GM20431 (cell line): Measurements from ENCODE around the gene DUOX1.

Experiments
- in situ Hi-C: fragments of 300-500 bp; cut with MseI, MboI; formaldehyde crosslinking; loops from one replicate; pipeline ENCODE4 v1.15.0; 2020; ENCODE audit warnings: low sequenced_read_pairs; ENCODE audit not compliant: unreplicated experiment

Gene DUOX1

DNA sequence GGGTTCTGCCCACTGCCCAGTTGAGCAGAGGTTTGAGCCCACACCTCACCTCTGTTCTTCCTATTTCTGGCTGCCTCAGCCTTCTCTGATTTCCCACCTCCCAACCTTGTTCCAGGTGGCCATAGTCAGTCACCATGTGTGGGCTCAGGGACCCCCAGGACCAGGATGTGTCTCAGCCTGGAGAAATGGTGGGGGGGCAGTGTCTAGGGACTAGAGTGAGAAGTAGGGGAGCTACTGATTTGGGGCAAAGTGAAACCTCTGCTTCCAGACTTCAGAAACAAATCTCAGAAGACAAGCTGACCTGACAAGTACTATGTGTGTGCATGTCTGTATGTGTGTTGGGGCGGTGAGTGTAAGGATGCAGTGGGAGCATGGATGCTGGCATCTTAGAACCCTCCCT is 35.1 kb downstream of the DUOX1 start:
- in situ Hi-C loops: no loop called here

DNA sequence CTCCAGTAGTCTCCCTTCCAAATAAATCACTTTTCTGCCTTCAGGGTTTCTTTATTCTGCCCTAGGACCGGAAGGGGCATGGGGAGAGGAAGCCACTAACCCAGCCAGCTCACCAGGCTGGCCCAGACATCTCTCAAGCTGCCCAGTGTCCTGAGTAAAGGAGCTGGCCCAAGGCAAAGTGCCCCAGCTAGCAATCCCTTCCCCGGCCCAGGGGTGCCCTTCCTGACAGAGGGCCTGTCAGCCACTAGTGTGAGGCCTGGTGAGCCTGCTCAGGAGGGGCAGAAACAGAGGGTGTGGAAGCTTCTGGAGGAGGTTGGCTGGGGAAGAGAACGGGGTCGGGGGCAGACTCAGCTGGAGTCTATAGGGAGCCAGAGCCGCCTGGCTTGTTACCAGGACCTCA is 35.7 kb downstream of the DUOX1 start:
- in situ Hi-C loops: no loop called here

DNA sequence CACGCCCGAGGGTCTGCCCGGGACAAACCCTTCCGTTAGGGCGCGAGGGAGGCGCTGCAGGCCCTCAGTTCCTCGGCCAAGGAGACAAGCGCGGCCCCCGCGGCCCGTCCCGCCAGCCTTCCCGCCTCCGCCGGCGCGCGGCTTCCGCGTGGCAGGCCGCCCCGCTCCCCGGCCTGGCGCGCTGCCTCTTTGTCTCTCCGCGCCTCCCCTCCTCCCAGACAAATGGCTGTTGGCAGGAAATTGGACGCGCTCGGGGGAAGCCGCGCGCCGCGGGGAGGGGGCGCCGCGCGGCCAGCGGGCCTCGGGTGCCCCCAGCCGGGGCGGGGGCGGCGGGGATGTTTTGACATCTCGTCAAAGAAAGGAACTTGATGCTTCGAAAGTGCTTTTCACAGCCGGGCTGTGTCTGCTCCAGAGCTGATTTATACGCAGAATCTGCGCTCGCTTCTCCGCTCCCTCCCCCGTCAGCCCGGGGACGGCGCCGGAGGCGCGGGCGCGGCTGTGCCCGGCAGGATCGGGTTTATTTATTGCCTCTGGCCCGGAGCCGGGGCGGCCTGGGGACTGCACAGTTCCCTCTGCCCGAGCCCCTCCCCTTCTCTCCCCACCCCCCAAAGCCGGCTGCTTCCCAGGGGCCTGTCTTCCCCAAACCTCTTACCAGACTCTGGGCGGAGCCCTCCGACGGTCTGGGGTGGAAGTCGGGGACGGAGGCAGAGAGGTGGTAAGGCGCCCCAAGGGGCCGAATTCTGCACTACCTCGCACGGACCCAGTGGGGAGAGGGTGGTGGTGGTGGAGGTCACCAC is 37.2 kb downstream of the DUOX1 start:
- in situ Hi-C loops: no loop called here

DNA sequence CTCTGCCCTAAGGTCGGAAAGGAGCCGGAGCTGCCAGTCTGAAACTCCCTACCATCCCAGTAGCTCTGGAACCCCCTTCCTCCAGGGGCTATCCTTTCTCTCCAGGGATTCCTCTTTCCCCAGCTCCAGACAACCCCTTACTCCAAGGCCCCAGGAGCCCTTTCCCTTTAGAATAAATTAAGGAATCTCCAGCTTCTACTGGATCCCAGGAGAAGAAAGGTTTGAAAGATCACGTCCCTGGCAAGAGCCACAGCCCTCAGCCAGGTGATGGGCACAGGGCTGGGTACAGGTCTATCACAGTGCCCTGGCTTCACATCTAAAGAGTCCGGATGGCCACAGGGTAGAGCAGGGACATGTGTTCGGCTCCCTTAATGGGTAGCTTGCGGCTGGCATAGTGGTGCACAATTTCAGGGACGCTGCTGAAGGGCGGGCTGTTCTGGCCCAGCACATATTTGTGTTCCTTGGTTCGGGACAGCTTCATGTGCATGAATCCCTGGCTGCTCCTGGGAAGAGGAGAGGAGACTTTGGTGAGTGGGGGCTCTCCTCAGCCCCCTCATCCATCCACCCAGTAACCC is 37.9 kb downstream of the DUOX1 start:
- in situ Hi-C loops: no loop called here

DNA sequence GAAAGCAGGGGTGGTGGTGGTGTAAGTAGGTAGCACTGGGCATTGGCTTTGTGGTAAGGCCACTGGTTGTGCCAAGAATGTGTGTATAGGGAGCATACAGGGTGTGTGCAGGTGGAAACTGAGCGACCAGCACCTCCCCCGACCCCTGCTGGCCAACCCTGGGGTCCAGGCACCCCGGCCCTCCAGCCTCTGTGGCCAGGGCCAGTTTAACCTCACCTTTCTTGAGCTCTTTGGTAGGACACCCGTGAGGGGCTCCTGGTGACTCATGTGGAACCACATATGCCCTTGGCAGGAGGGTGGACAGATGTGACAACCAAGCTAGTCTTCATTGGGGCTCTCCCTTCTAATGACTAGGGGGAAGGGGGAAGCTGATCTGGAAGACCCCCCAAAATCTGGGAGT is 38.5 kb downstream of the DUOX1 start:
- in situ Hi-C loops: no loop called here

DNA sequence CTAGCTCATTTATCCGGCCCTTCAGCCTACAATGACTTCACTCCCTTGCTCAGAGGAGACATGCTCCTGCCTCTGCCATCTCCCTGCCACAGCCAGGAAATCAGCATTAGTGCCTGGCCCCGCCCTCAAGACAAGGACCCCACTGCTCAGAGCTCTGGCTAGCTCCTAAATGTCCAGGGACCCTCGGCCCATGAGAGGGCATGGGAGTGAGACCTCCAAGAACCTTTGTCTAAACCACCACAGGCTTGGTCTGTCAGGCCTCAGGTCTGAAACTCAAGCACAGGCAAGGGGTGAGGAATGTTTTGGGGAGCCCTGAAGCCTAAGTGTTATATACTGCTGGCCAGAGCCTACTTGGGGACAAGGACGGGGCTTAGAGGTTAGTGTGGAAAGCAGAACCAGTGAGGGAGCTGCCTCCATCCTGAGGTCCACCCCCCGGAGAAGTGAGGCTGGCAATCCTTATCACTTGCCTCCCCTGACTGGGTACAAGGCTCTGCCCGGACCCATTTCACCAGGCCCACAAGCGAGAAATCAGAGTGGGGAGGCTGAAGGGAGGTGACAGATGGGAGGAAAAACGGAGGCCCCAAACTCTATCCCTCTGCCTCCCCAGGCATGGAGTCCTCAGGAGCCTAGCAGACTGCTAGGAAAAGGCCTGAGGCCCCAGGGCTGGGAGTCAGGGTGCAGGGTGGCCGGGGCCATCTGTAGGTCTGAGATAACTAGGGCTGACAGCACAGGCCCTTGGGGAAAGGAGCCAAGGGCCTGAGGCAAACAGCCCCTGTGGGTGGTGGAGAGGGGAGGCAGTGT is 39.2 kb downstream of the DUOX1 start:
- in situ Hi-C loops: no loop called here

DNA sequence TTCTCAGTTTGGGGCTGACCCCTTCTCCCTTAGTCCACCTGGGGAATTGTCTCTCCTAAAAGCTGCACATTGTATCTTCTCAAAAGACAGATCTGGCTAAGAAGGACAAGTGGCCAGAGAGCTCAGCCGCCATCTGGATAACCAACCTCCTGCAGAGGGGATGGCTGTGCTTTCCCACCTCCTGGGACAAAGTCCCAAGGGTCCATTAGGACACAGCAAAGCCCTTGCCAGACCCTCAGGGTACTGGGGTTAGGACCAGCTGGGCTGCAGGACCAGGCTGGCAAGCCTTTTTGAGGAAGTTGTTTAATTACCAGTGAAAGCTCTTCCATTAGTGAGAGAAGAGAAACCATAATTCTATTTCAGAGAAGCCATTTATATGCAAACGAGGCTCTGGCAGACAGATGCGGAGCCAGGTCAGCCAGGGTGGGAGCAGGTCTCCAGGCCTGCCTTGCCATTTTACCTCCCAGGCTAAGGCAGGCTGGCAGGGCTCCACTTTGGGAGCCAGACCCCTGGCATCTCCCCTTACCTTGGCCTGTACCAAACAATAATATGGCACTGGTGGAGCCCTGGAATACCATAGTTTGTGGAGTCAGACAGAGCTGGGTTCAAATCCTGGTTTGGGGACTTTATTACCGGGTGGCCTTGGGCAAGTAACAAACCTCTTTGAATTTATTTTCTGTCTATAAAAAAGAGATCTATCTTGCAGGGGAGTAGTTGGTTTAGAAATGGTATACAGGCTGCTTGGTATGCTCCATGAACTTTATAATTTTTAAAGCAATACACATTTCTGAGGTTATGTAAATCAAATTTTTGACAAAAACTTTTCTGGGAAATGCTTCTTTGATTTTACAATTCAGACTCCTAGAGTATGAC is 40.0 kb downstream of the DUOX1 start:
- in situ Hi-C loops: no loop called here

DNA sequence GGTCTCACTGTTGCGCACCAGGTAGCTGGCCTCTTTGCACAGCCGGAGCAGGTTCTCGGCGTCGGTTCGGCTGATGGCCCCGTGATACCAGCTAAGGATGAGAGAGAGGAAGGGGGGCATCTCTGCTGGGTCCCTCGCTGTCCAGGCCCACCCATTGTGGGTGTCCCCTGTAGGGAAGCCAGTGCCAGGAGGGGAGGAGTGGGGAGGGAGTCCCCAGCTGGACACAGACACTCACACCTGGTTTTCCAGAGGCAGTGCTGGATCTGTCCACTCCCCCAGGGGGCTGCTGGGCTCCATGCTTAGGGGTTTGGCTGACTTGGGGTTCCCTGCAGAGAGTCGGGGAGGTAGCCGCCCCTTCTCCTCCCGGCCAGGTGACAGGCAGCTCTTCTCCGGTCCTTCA is 42.1 kb downstream of the DUOX1 start:
- in situ Hi-C loops: no loop called here

DNA sequence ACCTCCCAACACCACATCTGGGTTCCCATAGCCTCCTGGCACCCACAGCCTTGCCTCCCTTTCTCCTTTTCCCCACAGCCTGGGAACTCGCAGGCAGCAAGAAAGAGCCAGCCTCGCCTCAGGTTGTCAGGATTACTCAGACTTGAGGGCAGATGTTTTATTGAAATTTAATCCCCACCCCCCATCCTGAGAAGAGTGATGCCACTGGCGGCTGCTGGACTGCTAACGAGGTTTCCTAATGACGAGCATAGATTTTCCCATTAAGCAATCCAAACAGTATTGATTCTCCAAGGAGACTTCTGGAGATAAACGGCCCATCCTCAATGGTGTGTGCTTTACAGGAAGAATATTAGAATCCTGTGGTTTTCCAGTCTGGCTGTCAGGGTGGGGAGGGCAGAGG is 44.3 kb downstream of the DUOX1 start:
- in situ Hi-C loops: no loop called here

DNA sequence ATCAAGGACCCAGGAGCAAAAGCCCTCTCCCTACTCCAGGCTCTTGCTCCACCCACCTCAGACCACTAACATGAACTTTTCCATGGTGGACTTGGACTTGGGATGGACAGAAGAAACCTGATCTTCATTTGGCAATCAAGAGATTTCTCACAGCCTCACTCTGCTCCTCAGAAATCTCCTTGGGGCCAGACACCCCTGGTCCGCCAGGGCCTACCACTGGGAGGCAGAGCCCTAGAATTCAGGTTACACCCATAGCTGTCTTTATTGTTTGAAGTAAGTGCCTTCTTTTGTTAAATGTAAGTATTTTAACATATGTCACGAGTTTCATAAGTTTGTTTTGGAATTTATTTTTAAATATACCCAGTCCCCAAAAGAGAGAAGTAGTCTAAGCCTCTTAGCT is 44.8 kb downstream of the DUOX1 start:
- in situ Hi-C loops: no loop called here

DNA sequence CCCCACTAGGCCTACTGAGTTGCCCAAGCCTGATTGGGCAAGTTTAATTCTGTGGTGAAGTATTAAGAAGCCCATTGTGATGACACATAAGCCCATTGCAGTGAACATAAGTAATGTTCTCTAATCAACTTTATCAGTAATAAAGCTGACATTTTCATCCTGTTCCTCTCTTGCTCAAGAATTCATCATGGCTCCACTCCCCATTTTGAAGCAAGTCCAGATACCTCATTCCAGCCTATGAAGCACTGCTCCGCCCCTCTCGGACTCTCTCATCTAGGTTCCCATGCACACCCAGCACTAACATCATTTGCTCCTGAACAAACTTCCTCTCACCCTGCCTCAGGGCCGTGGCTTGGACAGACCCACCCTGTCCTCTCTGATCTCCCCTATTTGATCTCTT is 47.5 kb downstream of the DUOX1 start:
- in situ Hi-C loops: no loop called here

DNA sequence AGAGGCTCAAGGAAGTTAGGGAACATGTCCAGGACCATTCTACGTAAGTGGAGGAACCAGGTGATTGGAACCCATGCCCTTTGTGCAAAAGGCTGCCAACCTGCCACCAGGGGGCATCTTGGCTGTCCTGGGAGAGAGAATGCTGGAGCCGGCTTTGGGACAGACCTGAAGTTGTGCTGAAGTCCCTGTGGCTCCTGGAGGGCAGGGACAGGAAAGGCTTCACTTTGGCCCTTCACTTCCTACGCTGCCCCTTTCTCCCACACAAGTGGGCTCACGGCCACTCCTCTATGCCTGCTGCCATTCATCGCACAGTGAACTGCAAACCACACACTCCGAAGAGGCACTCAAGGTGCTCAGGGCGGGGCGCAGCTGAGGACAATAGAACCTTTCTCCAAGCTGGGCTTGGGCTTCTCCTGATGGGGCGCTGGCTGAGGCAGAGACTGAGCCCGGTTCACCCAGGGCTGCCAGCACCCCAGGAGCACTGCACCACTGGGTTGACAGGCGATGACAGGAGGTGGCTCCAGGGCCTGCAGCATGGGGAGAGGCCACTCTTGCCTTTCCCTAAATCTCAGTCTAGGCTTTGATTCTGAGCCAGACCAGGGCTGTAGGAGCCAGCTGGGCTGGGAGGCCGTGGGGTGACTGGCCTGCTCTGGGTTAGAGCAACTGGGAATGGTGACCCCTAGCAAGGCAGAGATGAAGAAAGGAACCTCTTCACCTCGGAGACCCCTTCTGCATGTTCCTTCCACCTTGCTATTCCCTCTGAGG is 49.6 kb downstream of the DUOX1 start:
- in situ Hi-C loops: no loop called here

DNA sequence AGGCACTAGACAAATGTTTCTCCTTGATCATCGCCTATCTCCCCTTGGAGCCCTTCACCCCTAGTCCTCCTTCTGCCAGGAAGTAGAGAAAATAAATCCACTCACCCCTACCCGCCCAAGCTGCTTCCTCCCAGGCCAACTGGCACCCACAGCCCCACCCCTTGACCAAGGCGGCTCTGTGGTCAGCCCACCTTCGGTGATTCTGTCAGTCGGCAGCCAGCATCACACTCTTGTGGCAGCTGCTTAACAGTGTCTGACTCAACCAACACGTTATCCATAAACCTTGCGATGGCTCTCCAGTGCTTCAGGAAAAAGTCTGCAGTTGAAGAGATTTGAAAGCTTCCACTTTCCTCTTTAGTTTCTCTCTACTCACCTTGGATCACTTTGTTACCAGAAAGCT is 50.4 kb downstream of the DUOX1 start:
- in situ Hi-C loops: no loop called here

DNA sequence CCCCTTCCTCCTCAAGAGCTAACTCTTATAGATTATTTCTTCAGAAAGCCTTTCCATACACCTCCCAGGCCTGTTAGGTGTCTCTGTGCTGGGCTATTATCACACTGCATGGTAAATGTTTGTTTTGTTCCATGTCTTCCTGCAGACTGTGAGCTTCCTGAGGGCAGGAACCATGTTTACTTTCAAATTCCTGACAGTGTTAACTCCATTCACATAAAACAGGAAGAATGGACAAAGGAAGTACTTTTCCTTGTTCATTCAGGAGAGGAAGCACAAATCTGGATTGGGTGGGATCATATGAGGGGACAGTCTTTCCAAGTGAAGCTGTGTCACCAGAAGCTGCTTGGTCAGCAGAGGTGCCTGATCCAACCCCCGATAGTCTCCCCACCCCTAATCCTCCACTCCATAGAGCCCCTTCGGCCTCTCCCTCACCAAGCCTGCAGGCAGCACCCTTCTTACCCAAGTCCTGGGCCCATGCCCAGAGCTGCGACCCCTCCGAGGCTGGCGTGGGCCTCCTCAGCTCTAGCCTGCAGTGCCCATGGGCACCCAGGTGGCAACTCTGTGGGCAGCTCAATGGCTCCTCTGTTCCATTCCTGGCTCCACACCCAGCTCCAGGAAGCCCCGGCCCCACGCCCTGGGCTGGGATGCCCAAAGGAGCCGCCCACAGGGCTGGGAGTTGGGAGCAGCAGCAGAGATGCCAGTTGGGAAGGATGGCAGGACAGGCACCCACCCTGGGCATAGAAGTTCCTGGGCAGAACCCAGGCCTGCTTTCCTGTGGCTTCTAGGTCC is 51.0 kb downstream of the DUOX1 start:
- in situ Hi-C loops: no loop called here

DNA sequence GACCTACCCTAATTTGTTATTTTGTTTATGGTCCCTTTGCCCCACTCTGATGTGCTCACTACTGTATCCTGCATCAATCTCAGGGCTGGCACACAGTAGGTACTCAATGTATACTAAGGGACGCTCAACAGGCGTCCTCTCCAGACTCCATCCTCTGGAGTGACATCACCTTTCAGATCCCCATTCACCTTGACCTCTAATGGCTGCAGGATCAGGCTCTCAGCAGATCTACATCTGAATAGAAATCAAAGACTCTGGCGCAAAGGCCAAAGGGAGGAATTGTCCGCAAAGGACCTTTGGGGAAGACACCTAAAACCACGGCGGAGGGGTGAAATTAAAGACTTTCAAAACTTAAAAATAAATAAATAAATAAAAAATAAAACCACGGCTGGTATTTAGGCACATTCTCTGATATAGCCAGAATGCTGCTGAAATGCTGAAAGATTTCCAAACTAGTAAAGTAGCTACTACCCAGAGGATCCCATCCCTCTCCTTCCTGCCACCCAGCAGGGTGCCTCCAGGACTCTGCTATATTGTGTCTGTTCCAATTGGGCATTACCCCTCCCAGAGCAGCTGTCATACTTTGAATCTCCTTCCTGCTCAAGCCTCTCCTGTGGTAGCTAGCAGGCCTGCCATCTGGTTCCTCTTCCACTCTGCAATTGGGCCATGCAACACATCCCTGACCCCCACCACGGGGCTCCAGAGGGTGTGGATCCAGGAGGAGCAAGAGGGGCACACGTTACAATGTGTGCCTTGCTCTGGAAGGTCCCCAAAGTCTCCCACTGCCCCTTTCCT is 51.9 kb downstream of the DUOX1 start:
- in situ Hi-C loops: no loop called here

DNA sequence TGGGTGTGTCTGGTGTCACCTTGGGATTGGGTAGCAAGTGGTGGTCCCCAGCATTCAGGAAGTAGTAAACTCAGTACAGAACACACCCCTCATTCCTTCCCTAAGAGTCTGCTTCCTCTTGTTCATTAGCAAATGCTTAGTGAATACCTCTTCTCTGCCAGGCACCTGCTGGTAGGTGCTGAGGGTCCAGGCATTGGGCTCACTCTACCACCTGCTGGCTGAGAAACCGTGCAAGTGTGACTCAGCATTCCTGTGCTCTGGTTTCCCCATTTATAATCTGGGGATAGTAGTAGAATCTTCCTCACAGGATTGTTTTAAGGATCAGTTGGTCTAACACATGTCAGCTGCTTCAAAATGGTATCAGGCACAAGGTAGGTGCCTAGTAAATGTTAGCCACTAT is 53.2 kb downstream of the DUOX1 start:
- in situ Hi-C loops: no loop called here

DNA sequence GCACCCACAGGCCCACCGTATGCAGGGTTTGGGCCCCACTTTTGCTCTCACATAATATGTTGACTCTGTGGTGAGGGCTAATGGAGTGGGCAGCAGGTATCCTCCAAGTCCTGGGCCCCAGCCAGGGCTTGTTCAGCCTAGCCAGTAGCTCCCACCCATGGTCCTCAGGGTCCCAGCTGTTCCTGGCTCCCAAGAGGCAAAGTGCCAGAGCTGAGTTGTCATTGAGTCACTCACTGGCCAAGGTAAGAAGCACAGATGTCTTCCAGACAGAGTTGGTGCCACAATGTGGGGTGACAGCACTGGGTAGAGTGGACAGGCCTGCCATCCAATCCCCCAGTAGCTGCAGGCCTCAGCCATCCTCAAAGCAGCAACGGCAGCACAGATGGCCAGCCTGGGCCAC is 53.7 kb downstream of the DUOX1 start:
- in situ Hi-C loops: no loop called here

DNA sequence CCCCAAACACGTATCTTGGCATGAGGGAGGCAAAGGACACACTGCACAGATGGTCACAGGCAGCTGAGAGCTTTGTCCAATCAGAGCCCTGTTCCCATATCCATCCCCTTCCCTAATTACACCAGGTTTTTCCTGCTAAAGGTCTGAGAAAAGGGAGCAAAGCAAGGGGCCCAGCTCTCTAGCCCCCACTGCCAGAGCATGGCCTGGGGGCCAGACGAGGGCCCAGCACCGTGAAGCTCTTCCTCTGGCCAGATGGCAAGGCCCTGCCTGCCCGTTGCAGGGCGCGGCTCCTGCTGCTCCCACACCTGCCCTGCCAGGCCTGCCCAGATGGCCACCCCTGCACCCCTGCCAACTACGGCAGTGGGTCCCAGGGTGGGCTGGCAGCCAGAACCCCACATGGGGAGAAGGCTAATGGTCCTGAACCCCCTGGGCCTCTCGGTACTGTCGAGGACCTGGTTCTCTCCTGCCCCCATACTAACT is 54.8 kb downstream of the DUOX1 start:
- in situ Hi-C loops: no loop called here
